Prostate gland (tissue), 2 donors: Measurements from ENCODE around the gene STT3A. TPM values are rescaled to one million over a fixed set of nuclear protein-coding genes. Genes with fewer than 3 reads are reported as not detected.

ENCODE experiments used
- DNase-seq: peaks from one replicate; pipeline ENCODE4 v3.0.0-alpha.2; 2019; ENCODE audit warnings: low spot score
- H3K27ac ChIP-seq, 2 donors: fragments of 200-600 bp; sonication (generic); 2 replicates each; pipeline ENCODE4 v1.5.1; 2017 to 2019
- H3K27me3 ChIP-seq: fragments of 200-600 bp; sonication (generic); replicated peaks from 2 replicates; pipeline ENCODE4 v1.5.1; 2019; ENCODE audit not compliant: insufficient read depth
- H3K36me3 ChIP-seq, 2 donors: fragments of 200-600 bp; sonication (generic); 1 replicate in 1 of 2; 2 replicates in 1 of 2; pipeline versions ENCODE4 v1.5.1 to v1.8.1; 2017 to 2019
- H3K4me1 ChIP-seq: fragments of 200-600 bp; sonication (generic); replicated peaks from 2 replicates; pipeline ENCODE4 v1.5.1; 2019
- H3K4me3 ChIP-seq, 2 donors: fragments of 200-600 bp; sonication (generic); 2 replicates each; pipeline ENCODE4 v1.5.1; 2017 to 2019
- H3K9me3 ChIP-seq: fragments of 200-600 bp; sonication (generic); 2 replicates; pipeline ENCODE4 v1.5.1; 2017
- CTCF ChIP-seq, 4 experiments: fragments of 200-600 bp in 2 of 4; fragments of 450-650 bp in 2 of 4; sonication (generic) in 2 of 4; IDR thresholded peaks; 1 replicate in 3 of 4; 2 replicates in 1 of 4; pipeline ENCODE4 v1.5.1; 2016 to 2019; ENCODE audit warnings: antibody characterized with exemption in 4 of 4, mild to moderate bottlenecking in 2 of 4, moderate library complexity in 2 of 4
- POLR2A ChIP-seq: fragments of 450-650 bp; IDR thresholded peaks from one replicate; pipeline ENCODE4 v1.6.1; 2016; ENCODE audit warnings: antibody characterized with exemption, mild to moderate bottlenecking
- POLR2AphosphoS5 ChIP-seq: sonication (generic); formaldehyde crosslinking; IDR thresholded peaks from one replicate; pipeline ENCODE4 v1.6.1; 2017; ENCODE audit warnings: antibody characterized with exemption
- WGBS: methylation state at CpG from one replicate; pipeline ENCODE4 v1.1.5; 2018; 5-methylcytosine and 5-hydroxymethylcytosine counted together
- intact Hi-C: fragments of 100-400 bp; cut with DNase I; formaldehyde crosslinking; loops from one replicate; pipeline ENCODE4 v1.14.2; 2022
- total RNA-seq, 2 donors: library from RNA; depleted of rRNA; stranded (reverse); fragments of >200 nt; gene quantifications; one replicate each; pipeline ENCODE4 v1.1.0, GENCODE V29; 2016

Gene STT3A
- total RNA-seq, 2 donors from 2014 or later, result 90.1 to 124 TPM

- H3K36me3 ChIP-seq, result peaks cover 4 to 19% of the 10 kb centered on the region in 2 donors
Measured at GRCh38 chr11:125603207-125603606, 10.6 kb downstream of the STT3A start.

GRCh38 chr11:125605417-125605816 is 12.8 kb downstream of the STT3A start:
- Histone ChIP-seq H3K27me3 (no peaks in the 10 kb centered on the region), H3K27ac (no peak overlapping the region), H3K4me3 (no peak overlapping the region), H3K9me3 (no peaks in the 10 kb centered on the region), H3K36me3 (peaks cover 16 to 19% of the 10 kb centered on the region in 2 donors), H3K4me1 (no peaks in the 10 kb centered on the region)
- no peak for DNase-seq
- intact Hi-C loops, result no loop called here
- TF ChIP-seq POLR2AphosphoS5 (no peak), POLR2A (no peak), CTCF (IDR thresholded peaks at IDR 0.05) (no peak)

More at GRCh38 chr11:125603207-125603606, 10.6 kb downstream of the STT3A start:
- no peak overlapping the region for H3K27ac ChIP-seq
- no peak for DNase-seq
- H3K9me3 ChIP-seq, result no peaks in the 10 kb centered on the region
- WGBS, result 84% methylated on average over 3 of the region's 3 CpGs
- H3K4me3 ChIP-seq, result no peak overlapping the region
- no peaks in the 10 kb centered on the region for H3K4me1 ChIP-seq
- TF ChIP-seq POLR2A, result no peak
- no peak for TF ChIP-seq CTCF (IDR thresholded peaks at IDR 0.05)
- no peak for TF ChIP-seq POLR2AphosphoS5
- intact Hi-C loops, result no loop called here
- H3K27me3 ChIP-seq, result no peaks in the 10 kb centered on the region

- peaks cover 9 to 25% of the 10 kb centered on the region in 2 donors for H3K36me3 ChIP-seq
- 84% methylated on average over 7 of the region's 7 CpGs for whole genome bisulfite sequencing
Measured at GRCh38 chr11:125609545-125609944, 16.9 kb downstream of the STT3A start.

GRCh38 chr11:125618383-125618782 is 25.7 kb downstream of the STT3A start:
- no peak for TF ChIP-seq POLR2AphosphoS5
- no peak for TF ChIP-seq POLR2A
- TF ChIP-seq CTCF (IDR thresholded peaks at IDR 0.05), result no peak
- peaks cover 10 to 11% of the 10 kb centered on the region in 2 donors for H3K36me3 ChIP-seq
- 91% methylated on average over 4 of the region's 4 CpGs for WGBS
- H3K27me3 ChIP-seq, result no peaks in the 10 kb centered on the region
- no peaks in the 10 kb centered on the region for H3K4me1 ChIP-seq
- H3K27ac ChIP-seq, result no peak overlapping the region
- H3K9me3 ChIP-seq, result no peaks in the 10 kb centered on the region
- H3K4me3 ChIP-seq, result no peak overlapping the region
- DNase-seq, result no peak
- intact Hi-C loops, result no loop called here

More at GRCh38 chr11:125609545-125609944, 16.9 kb downstream of the STT3A start:
- H3K27me3 ChIP-seq, result no peaks in the 10 kb centered on the region
- no peak for DNase-seq
- no peak for TF ChIP-seq POLR2A
- TF ChIP-seq POLR2AphosphoS5, result no peak
- TF ChIP-seq CTCF (IDR thresholded peaks at IDR 0.05), result no peak
- H3K9me3 ChIP-seq, result no peaks in the 10 kb centered on the region
- H3K27ac ChIP-seq, result no peak overlapping the region
- intact Hi-C loops, result no loop called here
- H3K4me1 ChIP-seq, result no peaks in the 10 kb centered on the region
- no peak overlapping the region for H3K4me3 ChIP-seq

GRCh38 chr11:125621995-125622394 is 29.3 kb downstream of the STT3A start:
- no peaks in the 10 kb centered on the region for H3K27me3 ChIP-seq
- peaks cover 4 to 8% of the 10 kb centered on the region in 2 donors for H3K36me3 ChIP-seq
- 67% methylated on average over 2 of the region's 2 CpGs for WGBS
- H3K9me3 ChIP-seq, result no peaks in the 10 kb centered on the region
- no peak for TF ChIP-seq POLR2AphosphoS5
- TF ChIP-seq CTCF (IDR thresholded peaks at IDR 0.05), result no peak
- no peak for TF ChIP-seq POLR2A
- H3K4me1 ChIP-seq, result no peaks in the 10 kb centered on the region
- H3K4me3 ChIP-seq, result no peak overlapping the region
- no peak for DNase-seq
- H3K27ac ChIP-seq, result no peak overlapping the region
- intact Hi-C loops, result no loop called here
